Measurements from ENCODE around the gene MYADM. TPM values are rescaled to one million over a fixed set of nuclear protein-coding genes. Genes with fewer than 3 reads are reported as not detected.

Gene MYADM
- total and polyA plus RNA-seq, 4 donors = 18.2 to 80.3 (median 36.6) TPM

GRCh38 chr19:53898636-53899341, 31.1 kb downstream of the MYADM start:
- Histone ChIP-seq H3K27me3 (ENCODE audit: control insufficient read depth, insufficient read depth, low read length) (peaks cover 15% of the 10 kb centered on the region), H3K27ac (ENCODE audit: low read depth, low read length) (no peak overlapping the region), H3K9me3 (ENCODE audit: control insufficient read depth, insufficient read depth, low read length) (no peaks in the 10 kb centered on the region), H3K4me1 (ENCODE audit: control insufficient read depth, insufficient read depth, low read length) (peaks cover 6% of the 10 kb centered on the region), H3K36me3 (ENCODE audit: control insufficient read depth, insufficient read depth, low read length) (peaks cover 4% of the 10 kb centered on the region), H3K4me3 (ENCODE audit: low read depth, low read length) (no peak overlapping the region)
- DNase-seq (ENCODE audit: low read depth in 4 of 6, low spot score in 6 of 6) = peak in 1 of 6 donors; percentile 61
- WGBS (ENCODE audit: insufficient coverage) = 3% methylated on average over 31 of the region's 42 CpGs

GRCh38 chr19:53900191-53900860, 32.6 kb downstream of the MYADM start:
- 90% methylated on average over 20 of the region's 27 CpGs for WGBS (ENCODE audit: insufficient coverage)
- Histone ChIP-seq H3K4me3 (ENCODE audit: low read depth, low read length) (no peak overlapping the region), H3K27ac (ENCODE audit: low read depth, low read length) (no peak overlapping the region), H3K4me1 (ENCODE audit: control insufficient read depth, insufficient read depth, low read length) (peaks cover 6% of the 10 kb centered on the region), H3K9me3 (ENCODE audit: control insufficient read depth, insufficient read depth, low read length) (no peaks in the 10 kb centered on the region), H3K36me3 (ENCODE audit: control insufficient read depth, insufficient read depth, low read length) (peaks cover 4% of the 10 kb centered on the region), H3K27me3 (ENCODE audit: control insufficient read depth, insufficient read depth, low read length) (peaks cover 17% of the 10 kb centered on the region)
- no peak for DNase-seq (ENCODE audit: low read depth in 4 of 6, low spot score in 6 of 6)

- Histone ChIP-seq H3K4me1 (ENCODE audit: control insufficient read depth, insufficient read depth, low read length) (peaks cover 25% of the 10 kb centered on the region), H3K9me3 (ENCODE audit: control insufficient read depth, insufficient read depth, low read length) (no peaks in the 10 kb centered on the region), H3K36me3 (ENCODE audit: control insufficient read depth, insufficient read depth, low read length) (peaks cover 4% of the 10 kb centered on the region), H3K27me3 (ENCODE audit: control insufficient read depth, insufficient read depth, low read length) (peaks cover 31% of the 10 kb centered on the region), H3K4me3 (ENCODE audit: low read depth, low read length) (no peak overlapping the region), H3K27ac (ENCODE audit: low read depth, low read length) (no peak overlapping the region)
- 100% methylated on average over 1 of the region's 4 CpGs for WGBS (ENCODE audit: insufficient coverage)
- DNase-seq (ENCODE audit: low read depth in 4 of 6, low spot score in 6 of 6) = no peak
Observed at GRCh38 chr19:53903055-53903680, 35.5 kb downstream of the MYADM start.

GRCh38 chr19:53904909-53905308, 37.2 kb downstream of the MYADM start:
- Histone ChIP-seq H3K4me3 (ENCODE audit: low read depth, low read length) (no peak overlapping the region), H3K27me3 (ENCODE audit: control insufficient read depth, insufficient read depth, low read length) (peaks cover 31% of the 10 kb centered on the region), H3K36me3 (ENCODE audit: control insufficient read depth, insufficient read depth, low read length) (peaks cover 4% of the 10 kb centered on the region), H3K9me3 (ENCODE audit: control insufficient read depth, insufficient read depth, low read length) (no peaks in the 10 kb centered on the region), H3K4me1 (ENCODE audit: control insufficient read depth, insufficient read depth, low read length) (peaks cover 33% of the 10 kb centered on the region), H3K27ac (ENCODE audit: low read depth, low read length) (no peak overlapping the region)
- DNase-seq (ENCODE audit: low read depth in 4 of 6, low spot score in 6 of 6) = no peak
- 50% methylated on average over 2 of the region's 3 CpGs for WGBS (ENCODE audit: insufficient coverage)

GRCh38 chr19:53905787-53906186, 38.1 kb downstream of the MYADM start:
- Histone ChIP-seq H3K4me3 (ENCODE audit: low read depth, low read length) (no peak overlapping the region), H3K9me3 (ENCODE audit: control insufficient read depth, insufficient read depth, low read length) (no peaks in the 10 kb centered on the region), H3K27me3 (ENCODE audit: control insufficient read depth, insufficient read depth, low read length) (peaks cover 33% of the 10 kb centered on the region), H3K36me3 (ENCODE audit: control insufficient read depth, insufficient read depth, low read length) (peaks cover under 1% of the 10 kb centered on the region), H3K27ac (ENCODE audit: low read depth, low read length) (no peak overlapping the region), H3K4me1 (ENCODE audit: control insufficient read depth, insufficient read depth, low read length) (peaks cover 42% of the 10 kb centered on the region)
- WGBS (ENCODE audit: insufficient coverage) = no CpG with 5 or more reads among the region's 1 CpG
- no peak for DNase-seq (ENCODE audit: low read depth in 4 of 6, low spot score in 6 of 6)

- DNase-seq (ENCODE audit: low read depth in 4 of 6, low spot score in 6 of 6) = peak in 2 of 6 donors; percentile 60 to 73
- Histone ChIP-seq H3K4me1 (ENCODE audit: control insufficient read depth, insufficient read depth, low read length) (peaks cover 42% of the 10 kb centered on the region), H3K9me3 (ENCODE audit: control insufficient read depth, insufficient read depth, low read length) (no peaks in the 10 kb centered on the region), H3K27me3 (ENCODE audit: control insufficient read depth, insufficient read depth, low read length) (peaks cover 33% of the 10 kb centered on the region), H3K4me3 (ENCODE audit: low read depth, low read length) (no peak overlapping the region), H3K36me3 (ENCODE audit: control insufficient read depth, insufficient read depth, low read length) (no peaks in the 10 kb centered on the region), H3K27ac (ENCODE audit: low read depth, low read length) (no peak overlapping the region)
- 10% methylated on average over 45 of the region's 48 CpGs for WGBS (ENCODE audit: insufficient coverage)
Observed at GRCh38 chr19:53906211-53907192, 38.8 kb downstream of the MYADM start.

- no peaks in the 10 kb centered on the region for H3K9me3 ChIP-seq (ENCODE audit: control insufficient read depth, insufficient read depth, low read length)
- WGBS (ENCODE audit: insufficient coverage) = 36% methylated on average over 5 of the region's 14 CpGs
- no peak overlapping the region for H3K4me3 ChIP-seq (ENCODE audit: low read depth, low read length)
- peaks cover 42% of the 10 kb centered on the region for H3K4me1 ChIP-seq (ENCODE audit: control insufficient read depth, insufficient read depth, low read length)
- no peak overlapping the region for H3K27ac ChIP-seq (ENCODE audit: low read depth, low read length)
- H3K27me3 ChIP-seq (ENCODE audit: control insufficient read depth, insufficient read depth, low read length) = peaks cover 33% of the 10 kb centered on the region
- H3K36me3 ChIP-seq (ENCODE audit: control insufficient read depth, insufficient read depth, low read length) = no peaks in the 10 kb centered on the region
- no peak for DNase-seq (ENCODE audit: low read depth in 4 of 6, low spot score in 6 of 6)
Observed at GRCh38 chr19:53907193-53907581, 39.5 kb downstream of the MYADM start.

- H3K27me3 ChIP-seq (ENCODE audit: control insufficient read depth, insufficient read depth, low read length) = peaks cover 33% of the 10 kb centered on the region
- WGBS (ENCODE audit: insufficient coverage) = 22% methylated on average over 17 of the region's 17 CpGs
- H3K9me3 ChIP-seq (ENCODE audit: control insufficient read depth, insufficient read depth, low read length) = no peaks in the 10 kb centered on the region
- peaks cover 42% of the 10 kb centered on the region for H3K4me1 ChIP-seq (ENCODE audit: control insufficient read depth, insufficient read depth, low read length)
- H3K27ac ChIP-seq (ENCODE audit: low read depth, low read length) = no peak overlapping the region
- peak overlapping the region; percentile 35 for H3K4me3 ChIP-seq (ENCODE audit: low read depth, low read length)
- DNase-seq (ENCODE audit: low read depth in 4 of 6, low spot score in 6 of 6) = no peak
- peaks cover 2% of the 10 kb centered on the region for H3K36me3 ChIP-seq (ENCODE audit: control insufficient read depth, insufficient read depth, low read length)
Observed at GRCh38 chr19:53907690-53908089, 40.0 kb downstream of the MYADM start.
